SK-N-MC (cell line): ENCODE data around the gene SIDT1.

ENCODE experiments used
- EZH2 ChIP-seq: fragments of 200-600 bp; sonication (generic); IDR thresholded peaks from one replicate; pipeline ENCODE4 v1.6.1; 2017; ENCODE audit warnings: antibody characterized with exemption
- POLR2AphosphoS5 ChIP-seq: IDR thresholded peaks from 2 replicates; pipeline ENCODE4 v1.6.1; 2012; ENCODE audit warnings: mild to moderate bottlenecking, low read depth, low read length, borderline replicate concordance

GRCh38 chr3:113589971-113590370 lies 57.6 kb downstream of the SIDT1 start:
- TF ChIP-seq POLR2AphosphoS5 (no peak), EZH2 (no peak)
